ENCODE measurements around the gene NGEF. TPM values are rescaled to one million over a fixed set of nuclear protein-coding genes. Genes with fewer than 3 reads are reported as not detected.

NGEF gene
- total and polyA plus RNA-seq, 4 donors: 0.54 to 10.1 (median 2.7) TPM

Other genes starting within 250 kb of the NGEF start
- gene KCNJ13, start 236.7 kb downstream of the NGEF start, total RNA-seq: not detected
- gene KCNJ13, start 236.7 kb downstream of the NGEF start, polyA plus RNA-seq: 10 to 100 TPM in 1 of 2 donors, not detected in 1; 17.2 TPM
- gene SNORC, start 143.0 kb downstream of the NGEF start, total RNA-seq: 1 to 10 TPM; 1.7 to 2.5 TPM
- 1 to 10 TPM in 1 of 2 donors, not detected in 1; 5.1 TPM for gene SNORC, start 143.0 kb downstream of the NGEF start, polyA plus RNA-seq
- gene NEU2, start 19.4 kb upstream of the NGEF start, total RNA-seq: not detected
- gene NEU2, start 19.4 kb upstream of the NGEF start, polyA plus RNA-seq: not detected
- 10 to 100 TPM; 21.1 to 51.2 TPM for gene INPP5D, start 47.1 kb upstream of the NGEF start, total RNA-seq
- 10 to 100 TPM in 1 of 2 donors, under 1 TPM in 1; 0.95 to 13.3 TPM for gene INPP5D, start 47.1 kb upstream of the NGEF start, polyA plus RNA-seq
- gene ATG16L1, start 238.4 kb upstream of the NGEF start, total RNA-seq: 10 to 100 TPM; 20.5 to 30.1 TPM
- 10 to 100 TPM in 1 of 2 donors, 1 to 10 TPM in 1; 6.4 to 13.7 TPM for gene ATG16L1, start 238.4 kb upstream of the NGEF start, polyA plus RNA-seq

Data from aorta (tissue), 4 donors.